Myocyte (in vitro differentiated cells): ENCODE results near the gene SEC14L2. TPM values are rescaled to one million over a fixed set of nuclear protein-coding genes. Genes with fewer than 3 reads are reported as not detected.
"Not testable (repeated sequence)": the region's sequence is repeated elsewhere in the genome, so short reads cannot be mapped to it uniquely, and the experiment has no call there.

ENCODE experiments used
- DNase-seq: peaks from one replicate; pipeline ENCODE4 v3.0.0-alpha.2; 2012; ENCODE audit warnings: low read depth
- total RNA-seq: library from RNA; depleted of rRNA; stranded (reverse); fragments of >200 nt; gene quantifications from 2 replicates; pipeline ENCODE4 v1.2.3, GENCODE V29; 2014

SEC14L2 gene
- total RNA-seq, 1 donor from 2014 or later = 3.4 TPM

GRCh38 chr22:30425616-30426387, 29.0 kb downstream of the SEC14L2 start, which contains the start of gene MTFP1:
Gene MTFP1 (plus strand): TSS chr22:30425768. CDS start chr22:30425880, 112 bp downstream.
- peak; percentile 73 for DNase-seq

DNA sequence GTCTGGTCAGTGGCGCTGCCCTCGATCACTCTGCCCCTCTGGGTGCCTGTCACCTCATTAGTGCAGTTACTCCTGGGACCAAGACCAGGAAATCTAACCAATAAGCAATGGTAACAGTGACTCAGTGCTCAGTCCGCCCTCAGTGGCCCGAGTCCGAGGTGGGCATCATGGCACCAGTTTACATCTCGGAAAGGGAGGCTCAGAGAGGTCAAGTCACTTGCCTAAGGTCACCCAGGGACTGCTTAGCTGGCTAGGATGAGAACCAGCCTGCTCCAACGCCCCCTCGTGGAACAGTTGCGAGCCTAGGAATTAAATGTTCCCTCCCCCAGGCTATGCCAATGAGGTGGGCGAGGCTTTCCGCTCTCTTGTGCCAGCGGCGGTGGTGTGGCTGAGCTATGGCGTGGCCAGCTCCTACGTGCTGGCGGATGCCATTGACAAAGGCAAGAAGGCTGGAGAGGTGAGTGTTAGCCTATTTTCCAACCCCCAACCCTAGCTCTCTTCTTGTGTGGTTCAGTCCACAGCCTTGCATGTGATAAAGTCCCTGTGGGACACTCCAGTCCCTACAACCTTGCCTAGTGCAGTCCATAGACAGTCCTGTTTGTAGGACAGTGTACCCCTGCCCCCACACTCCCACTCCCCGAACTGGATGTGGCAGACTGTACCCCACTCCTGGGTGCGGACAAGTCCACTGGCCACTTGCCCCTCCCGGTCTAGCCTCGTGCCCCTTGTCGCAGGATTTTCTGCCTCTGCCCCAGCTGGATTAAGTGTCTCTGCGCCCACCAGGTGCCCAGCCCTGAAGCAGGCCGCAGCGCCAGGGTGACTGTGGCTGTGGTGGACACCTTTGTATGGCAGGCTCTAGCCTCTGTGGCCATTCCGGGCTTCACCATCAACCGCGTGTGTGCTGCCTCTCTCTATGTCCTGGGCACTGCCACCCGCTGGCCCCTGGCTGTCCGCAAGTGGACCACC, 29.9 kb downstream of the SEC14L2 start:
- DNase-seq = peak; percentile 87

GRCh38 chr22:30427871-30428270, 31.1 kb downstream of the SEC14L2 start:
- no peak for DNase-seq

DNA sequence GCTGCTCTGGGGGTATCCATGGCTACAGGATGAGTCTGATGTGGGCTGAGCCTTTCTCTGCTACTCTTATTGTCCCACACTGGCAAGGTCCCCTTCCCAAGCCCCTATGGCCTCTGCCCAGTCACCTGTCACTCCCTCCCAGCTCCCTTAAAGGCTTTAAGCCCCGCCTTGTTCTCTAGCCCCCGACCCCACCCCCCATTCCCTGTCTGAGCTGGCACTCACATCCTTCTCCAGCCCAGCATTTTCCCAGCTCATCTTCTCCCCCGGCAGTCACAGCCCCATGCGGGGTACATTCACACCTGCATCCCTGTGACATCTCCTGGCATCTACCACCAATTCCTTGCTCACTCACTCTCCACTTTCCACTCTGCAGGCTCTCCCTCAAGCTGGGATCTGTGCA, 33.1 kb downstream of the SEC14L2 start:
- no peak for DNase-seq

GRCh38 chr22:30430933-30431332, 34.1 kb downstream of the SEC14L2 start:
- no peak for DNase-seq

- no peak for DNase-seq
Measured at GRCh38 chr22:30432096-30432495, 35.3 kb downstream of the SEC14L2 start.

DNA sequence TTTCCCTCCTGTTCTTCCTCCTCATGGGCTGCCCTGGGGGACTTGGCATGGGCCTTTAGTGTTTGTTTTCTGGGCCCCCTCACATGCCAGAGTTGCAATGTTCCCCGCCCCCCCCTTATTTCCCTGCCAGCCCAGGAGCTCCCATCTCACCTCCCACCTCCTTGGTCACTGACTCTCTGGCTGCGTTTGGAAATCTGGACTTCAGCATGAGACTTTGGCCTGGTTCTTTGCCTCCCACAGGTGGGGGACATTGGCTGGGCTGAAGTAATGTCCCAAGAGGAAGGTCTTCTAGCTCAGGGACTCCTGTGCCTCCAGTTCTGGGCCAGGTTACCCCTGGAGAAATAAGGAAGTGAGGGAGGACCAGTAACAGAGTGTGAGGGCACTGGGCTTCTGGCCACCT, 35.7 kb downstream of the SEC14L2 start:
- no peak for DNase-seq

DNA sequence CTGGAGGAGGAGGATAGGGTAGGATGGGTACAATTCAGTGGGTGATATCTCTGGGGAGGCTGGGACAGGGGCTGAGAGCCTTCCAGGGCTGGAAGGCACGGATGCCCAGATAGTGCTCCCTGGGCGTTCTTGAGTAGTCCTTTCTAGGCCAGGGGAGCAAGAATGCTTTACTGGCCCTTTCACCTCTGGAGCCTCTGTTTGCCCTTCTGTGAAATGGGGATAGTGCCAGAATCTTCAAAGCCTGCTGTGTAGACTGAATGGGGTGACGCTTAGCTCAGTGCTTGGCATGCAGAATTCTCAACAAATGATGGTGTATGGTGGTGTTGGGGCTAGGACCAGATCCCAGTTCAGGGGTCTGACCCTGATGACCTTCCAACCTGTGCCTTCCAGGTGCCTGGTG, 36.4 kb downstream of the SEC14L2 start:
- no peak for DNase-seq

DNA sequence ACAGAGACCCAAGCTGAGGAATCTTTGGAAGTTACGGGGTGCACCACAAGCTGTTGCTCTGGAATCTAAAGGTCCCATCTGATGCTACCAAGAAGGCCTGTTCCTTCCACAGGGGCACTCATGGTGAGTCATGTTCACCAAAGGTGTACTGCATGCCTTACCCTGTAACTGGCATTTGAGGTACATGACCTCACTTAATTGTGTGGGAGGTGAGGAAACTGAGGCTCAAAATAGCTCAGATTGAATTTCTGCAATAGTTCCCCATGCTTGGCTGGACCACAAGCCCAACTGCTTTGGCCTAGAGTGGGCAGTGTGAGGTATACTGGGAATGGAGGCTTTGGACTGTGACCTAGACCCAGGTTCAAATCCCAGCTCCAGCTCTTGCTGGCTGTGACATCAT, 37.0 kb downstream of the SEC14L2 start:
- DNase-seq = peak; percentile 29

- DNase-seq = no peak
Measured at GRCh38 chr22:30434843-30435242, 38.0 kb downstream of the SEC14L2 start.

DNA sequence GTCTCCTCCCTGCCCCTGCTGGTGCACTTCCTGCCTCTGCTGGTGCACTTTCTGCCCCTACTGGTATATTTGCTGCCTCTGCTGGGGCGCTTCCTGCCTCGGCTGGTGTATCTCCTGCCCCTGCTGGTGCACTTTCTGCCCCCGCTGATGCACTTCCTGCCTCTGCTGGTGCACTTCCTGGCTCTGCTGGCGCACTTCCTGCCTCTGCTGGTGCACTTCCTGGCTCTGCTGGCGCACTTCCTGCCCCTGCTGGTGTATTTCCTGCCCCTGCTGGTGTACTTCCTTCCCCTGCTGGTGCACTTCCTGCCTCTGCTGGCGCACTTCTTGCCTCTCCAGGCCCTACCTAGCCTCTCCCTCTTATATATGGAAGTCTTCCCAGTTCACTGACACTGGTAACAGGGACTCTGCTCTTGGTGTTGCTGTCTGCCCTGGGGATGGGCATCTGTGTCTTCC, 38.9 kb downstream of the SEC14L2 start:
- no peak for DNase-seq

GRCh38 chr22:30436196-30436595, 39.4 kb downstream of the SEC14L2 start:
- DNase-seq = no peak

GRCh38 chr22:30438559-30438958, 41.7 kb downstream of the SEC14L2 start:
- no peak for DNase-seq

GRCh38 chr22:30439226-30439625, 42.4 kb downstream of the SEC14L2 start:
- DNase-seq = no peak

DNA sequence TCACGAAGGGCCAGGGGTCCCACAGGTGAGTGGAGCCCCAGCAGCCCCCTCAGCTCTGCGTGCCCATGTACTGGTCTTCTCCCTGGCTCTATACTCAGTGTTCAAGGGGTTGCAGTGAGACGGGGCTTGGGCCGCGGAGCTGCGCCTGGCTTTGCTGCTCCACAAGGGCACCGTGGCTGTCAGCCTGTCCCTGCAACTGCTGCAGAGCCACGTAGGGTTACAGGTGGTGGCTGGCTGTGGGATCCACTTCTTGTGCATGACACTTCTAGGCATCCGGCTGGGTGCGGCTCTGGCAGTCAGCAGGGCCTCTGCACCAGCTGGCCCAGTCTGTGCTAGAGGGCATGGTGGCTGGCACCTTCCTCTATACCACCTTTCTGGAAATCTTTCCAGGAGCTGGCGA, 43.0 kb downstream of the SEC14L2 start:
- DNase-seq = no peak

DNA sequence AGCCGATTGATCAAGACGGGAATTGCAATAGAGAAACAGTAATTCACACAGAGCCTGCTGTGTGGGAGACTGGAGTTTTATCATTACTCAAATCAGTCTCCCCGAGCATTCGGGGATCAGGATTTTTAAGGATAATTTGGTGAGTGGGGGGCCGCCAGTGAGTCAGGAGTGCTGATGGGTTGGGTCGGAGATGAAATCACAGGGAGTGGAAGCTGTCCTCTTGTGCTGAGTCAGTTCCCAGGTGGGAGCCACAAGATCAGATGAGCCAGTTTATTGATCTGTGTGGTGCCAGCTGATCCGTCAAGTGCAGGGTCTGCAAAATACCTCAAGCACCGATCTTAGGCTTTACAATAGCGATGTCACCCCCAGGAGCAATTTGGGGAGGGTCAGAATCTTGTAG, 44.3 kb downstream of the SEC14L2 start:
- DNase-seq = no peak

DNA sequence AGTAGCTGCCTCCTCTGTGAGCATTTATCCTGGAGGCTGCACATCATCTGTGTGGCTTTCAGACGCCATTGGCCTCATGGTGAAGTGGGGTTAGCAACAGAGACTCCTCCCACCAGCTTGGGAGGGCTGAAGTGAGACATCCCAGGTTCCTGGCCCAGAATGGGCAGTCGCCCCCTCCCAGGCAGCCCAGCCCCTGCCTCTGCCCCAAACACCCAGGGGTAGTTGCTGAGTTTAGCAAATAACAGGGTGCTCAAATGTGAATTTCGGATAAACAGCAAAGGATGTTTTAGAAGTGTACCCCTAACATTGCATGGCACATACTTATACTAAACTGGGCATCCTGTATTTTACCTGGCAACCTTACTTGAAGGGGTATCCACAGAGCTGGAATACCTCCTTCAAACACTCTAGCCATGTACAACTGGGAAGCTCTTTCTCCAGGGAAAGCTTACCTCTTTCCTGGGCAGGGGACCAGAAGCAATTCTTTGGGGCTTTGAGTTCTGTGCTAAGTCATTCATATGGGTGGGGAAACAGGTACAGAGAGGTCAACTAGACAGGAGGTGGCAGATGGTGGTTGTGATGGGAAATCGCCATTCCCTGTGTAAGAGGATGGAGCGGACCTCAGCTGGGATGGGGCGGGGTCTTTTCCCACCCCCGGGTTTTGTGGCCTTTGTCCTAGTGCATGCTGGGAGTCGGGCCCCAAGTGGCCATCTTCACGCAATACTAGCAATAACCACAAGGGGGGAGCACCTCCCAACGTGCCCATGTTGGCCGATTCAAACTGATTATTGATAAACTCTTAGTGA, 48.0 kb downstream of the SEC14L2 start:
- peak; percentile 57 for DNase-seq

- no peak for DNase-seq
Measured at GRCh38 chr22:30445438-30446145, 48.8 kb downstream of the SEC14L2 start.

GRCh38 chr22:30447656-30448055, 50.8 kb downstream of the SEC14L2 start:
- DNase-seq = no peak

DNA sequence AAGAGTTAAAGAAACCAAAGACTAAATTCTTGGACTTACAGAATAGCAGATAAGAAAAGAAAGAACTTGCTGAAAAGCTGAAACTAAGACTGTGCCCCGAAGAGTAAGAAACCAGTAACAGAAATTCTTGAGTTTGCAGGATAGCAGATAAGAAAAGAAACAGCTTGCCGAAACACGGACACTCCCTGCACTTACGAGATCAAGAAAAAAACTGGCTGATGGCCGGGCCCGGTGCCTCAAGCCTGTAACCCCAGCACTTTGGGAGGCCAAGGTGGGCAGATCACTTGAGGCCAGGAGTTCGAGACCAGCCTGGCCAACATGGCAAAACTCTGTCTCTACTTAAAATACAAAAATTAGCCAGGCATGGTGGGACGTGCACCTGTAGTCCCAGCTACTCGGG, 54.7 kb downstream of the SEC14L2 start:
- DNase-seq = not testable (repeated sequence)

DNA sequence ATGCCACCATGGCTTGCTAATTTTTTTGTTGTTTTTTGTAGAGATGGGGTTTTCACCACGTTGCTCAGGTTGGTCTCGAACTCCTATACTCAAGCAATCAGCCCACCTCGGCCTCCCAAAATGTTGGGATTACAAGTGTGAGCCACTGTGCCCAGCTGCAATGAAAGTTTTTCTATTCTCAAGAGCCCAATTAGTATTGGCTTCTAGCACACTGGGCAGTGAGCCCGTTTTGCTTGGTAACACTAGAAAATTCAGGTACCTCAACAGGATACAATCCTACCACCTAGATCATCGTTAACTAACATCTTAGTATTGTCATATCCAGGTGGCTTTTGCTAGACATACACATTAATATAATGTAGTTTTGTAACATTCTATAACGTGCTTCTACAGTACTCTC, 56.0 kb downstream of the SEC14L2 start:
- no peak for DNase-seq
